Astrocyte of the cerebellum (primary cell): ENCODE results near the gene MRPL23.

ENCODE experiments used
- DNase-seq: peaks from one replicate; pipeline ENCODE4 v3.0.0-alpha.2; 2011; ENCODE audit warnings: low read depth
- H3K4me3 ChIP-seq: 2 replicates; pipeline ENCODE4 v1.5.1; 2011; ENCODE audit warnings: mild to moderate bottlenecking, low read depth, low read length, moderate library complexity
- CTCF ChIP-seq: IDR thresholded peaks from 2 replicates; pipeline ENCODE4 v1.5.1; 2012; ENCODE audit warnings: low read length, low read depth, moderate library complexity, mild to moderate bottlenecking; ENCODE audit errors: missing control alignments
- in situ Hi-C: cut with HindIII; loops from 2 replicates; pipeline ENCODE4 v1.10.0; 2017; ENCODE audit warnings: low sequenced_read_pairs

The MRPL23 gene

GRCh38 chr11:1947592-1948237, 583 bp downstream of the MRPL23 start:
- no peak for TF ChIP-seq CTCF
- no peak for DNase-seq
- in situ Hi-C loops = no loop called here
- H3K4me3 ChIP-seq = no peak overlapping the region

- no peak overlapping the region for H3K4me3 ChIP-seq
- no peak for DNase-seq
- in situ Hi-C loops = no loop called here
- no peak for TF ChIP-seq CTCF
These were observed 1.3 kb downstream of the MRPL23 start for GRCh38 chr11:1948389-1948788.

- no peak overlapping the region for H3K4me3 ChIP-seq
- in situ Hi-C loops = no loop called here
- no peak for TF ChIP-seq CTCF
- DNase-seq = no peak
These were observed 2.2 kb downstream of the MRPL23 start for GRCh38 chr11:1949302-1949701.

- H3K4me3 ChIP-seq = no peak overlapping the region
- in situ Hi-C loops = no loop called here
- DNase-seq = no peak
- no peak for TF ChIP-seq CTCF
These were observed 2.8 kb downstream of the MRPL23 start for GRCh38 chr11:1949922-1950321.

GRCh38 chr11:1952806-1953482, 5.8 kb downstream of the MRPL23 start:
- in situ Hi-C loops = no loop called here
- no peak for TF ChIP-seq CTCF
- no peak overlapping the region for H3K4me3 ChIP-seq
- DNase-seq = no peak

- no peak for DNase-seq
- no peak overlapping the region for H3K4me3 ChIP-seq
- in situ Hi-C loops = no loop called here
- no peak for TF ChIP-seq CTCF
These were observed 6.5 kb downstream of the MRPL23 start for GRCh38 chr11:1953489-1954266.
